ENCODE results near the gene KIAA0753. TPM values are rescaled to one million over a fixed set of nuclear protein-coding genes. Genes with fewer than 3 reads are reported as not detected.
"Not testable (repeated sequence)": the region's sequence is repeated elsewhere in the genome, so short reads cannot be mapped to it uniquely, and the experiment has no call there.

Gene KIAA0753
- total RNA-seq, 1 donor from 2014 or later, result 18.2 TPM

- no peak for DNase-seq (ENCODE audit: low spot score)
- Mint-ChIP-seq H3K4me1 (ENCODE audit: low read depth) (peaks cover 36% of the 10 kb centered on the region), H3K27me3 (ENCODE audit: insufficient read depth) (no peaks in the 10 kb centered on the region), H3K4me3 (no peak overlapping the region), H3K36me3 (ENCODE audit: low read depth) (peaks cover 27% of the 10 kb centered on the region), H3K27ac (no peak overlapping the region), H3K9me3 (no peaks in the 10 kb centered on the region)
- intact Hi-C loops (cut with micrococcal nuclease), result no loop called here
Observed at GRCh38 chr17:6577686-6578263, 62.7 kb downstream of the KIAA0753 start.

- no peak overlapping the region for H3K4me3 Mint-ChIP-seq
- DNase-seq (ENCODE audit: low spot score), result no peak
- peak overlapping the region; percentile 79 for H3K27ac Mint-ChIP-seq
- peaks cover 36% of the 10 kb centered on the region for H3K4me1 Mint-ChIP-seq (ENCODE audit: low read depth)
- H3K36me3 Mint-ChIP-seq (ENCODE audit: low read depth), result peaks cover 19% of the 10 kb centered on the region
- intact Hi-C loops (cut with micrococcal nuclease), result no loop called here
- H3K27me3 Mint-ChIP-seq (ENCODE audit: insufficient read depth), result no peaks in the 10 kb centered on the region
- no peaks in the 10 kb centered on the region for H3K9me3 Mint-ChIP-seq
Observed at GRCh38 chr17:6576038-6576785, 64.3 kb downstream of the KIAA0753 start.

GRCh38 chr17:6575596-6575988, 64.9 kb downstream of the KIAA0753 start:
- Mint-ChIP-seq H3K27ac (peak overlapping the region; percentile 79), H3K4me3 (peak overlapping the region; percentile 66), H3K36me3 (ENCODE audit: low read depth) (peaks cover 19% of the 10 kb centered on the region), H3K27me3 (ENCODE audit: insufficient read depth) (no peaks in the 10 kb centered on the region), H3K9me3 (no peaks in the 10 kb centered on the region), H3K4me1 (ENCODE audit: low read depth) (peaks cover 36% of the 10 kb centered on the region)
- DNase-seq (ENCODE audit: low spot score), result no peak
- intact Hi-C loops (cut with micrococcal nuclease), result loop anchor here (1.0 to 2.0 kb wide), 3 partner anchors 21 to 102 kb away; partner anchors contain the start of genes KIAA0753 and TXNDC17

GRCh38 chr17:6574687-6575595, 65.6 kb downstream of the KIAA0753 start:
- H3K36me3 Mint-ChIP-seq (ENCODE audit: low read depth), result peaks cover 19% of the 10 kb centered on the region
- peak overlapping the region; percentile 66 for H3K4me3 Mint-ChIP-seq
- DNase-seq (ENCODE audit: low spot score), result peak; percentile 16
- no peaks in the 10 kb centered on the region for H3K27me3 Mint-ChIP-seq (ENCODE audit: insufficient read depth)
- peak overlapping the region; percentile 79 for H3K27ac Mint-ChIP-seq
- H3K9me3 Mint-ChIP-seq, result no peaks in the 10 kb centered on the region
- peaks cover 36% of the 10 kb centered on the region for H3K4me1 Mint-ChIP-seq (ENCODE audit: low read depth)
- intact Hi-C loops (cut with micrococcal nuclease), result loop anchor here (1.0 to 2.0 kb wide), 3 partner anchors 20 to 102 kb away; partner anchors contain the start of genes KIAA0753 and TXNDC17

- Mint-ChIP-seq H3K36me3 (ENCODE audit: low read depth) (peaks cover 19% of the 10 kb centered on the region), H3K4me3 (no peak overlapping the region), H3K9me3 (no peaks in the 10 kb centered on the region), H3K4me1 (ENCODE audit: low read depth) (peaks cover 36% of the 10 kb centered on the region), H3K27ac (peak overlapping the region; percentile 38), H3K27me3 (ENCODE audit: insufficient read depth) (no peaks in the 10 kb centered on the region)
- no peak for DNase-seq (ENCODE audit: low spot score)
- intact Hi-C loops (cut with micrococcal nuclease), result loop anchor here (2.0 kb wide), 2 partner anchors 19 to 67 kb away; partner anchors contain the start of genes KIAA0753 and TXNDC17
Observed at GRCh38 chr17:6573982-6574686, 66.4 kb downstream of the KIAA0753 start.

- intact Hi-C loops (cut with micrococcal nuclease); H3K27ac Mint-ChIP-seq; DNase-seq (ENCODE audit: low spot score); H3K27me3 Mint-ChIP-seq (ENCODE audit: insufficient read depth); H3K4me3 Mint-ChIP-seq; H3K9me3 Mint-ChIP-seq: not testable (repeated sequence)
- Mint-ChIP-seq H3K36me3 (ENCODE audit: low read depth) (peaks cover 19% of the 10 kb centered on the region), H3K4me1 (ENCODE audit: low read depth) (peaks cover 36% of the 10 kb centered on the region)
Observed at GRCh38 chr17:6573495-6573894, 67.0 kb downstream of the KIAA0753 start.

- Mint-ChIP-seq H3K4me1 (ENCODE audit: low read depth) (peaks cover 36% of the 10 kb centered on the region), H3K36me3 (ENCODE audit: low read depth) (peaks cover 17% of the 10 kb centered on the region), H3K27ac (no peak overlapping the region), H3K4me3 (no peak overlapping the region), H3K9me3 (no peaks in the 10 kb centered on the region), H3K27me3 (ENCODE audit: insufficient read depth) (no peaks in the 10 kb centered on the region)
- no peak for DNase-seq (ENCODE audit: low spot score)
- intact Hi-C loops (cut with micrococcal nuclease), result no loop called here
Observed at GRCh38 chr17:6572972-6573370, 67.5 kb downstream of the KIAA0753 start.

GRCh38 chr17:6571452-6571781, 69.1 kb downstream of the KIAA0753 start:
- Mint-ChIP-seq H3K4me3 (no peak overlapping the region), H3K27ac (no peak overlapping the region), H3K4me1 (ENCODE audit: low read depth) (peaks cover 25% of the 10 kb centered on the region), H3K9me3 (no peaks in the 10 kb centered on the region), H3K36me3 (ENCODE audit: low read depth) (peaks cover 8% of the 10 kb centered on the region), H3K27me3 (ENCODE audit: insufficient read depth) (no peaks in the 10 kb centered on the region)
- DNase-seq (ENCODE audit: low spot score), result no peak
- intact Hi-C loops (cut with micrococcal nuclease), result no loop called here

- no peak for DNase-seq (ENCODE audit: low spot score)
- Mint-ChIP-seq H3K4me3 (no peak overlapping the region), H3K36me3 (ENCODE audit: low read depth) (peaks cover 8% of the 10 kb centered on the region), H3K27me3 (ENCODE audit: insufficient read depth) (no peaks in the 10 kb centered on the region), H3K27ac (no peak overlapping the region), H3K9me3 (no peaks in the 10 kb centered on the region), H3K4me1 (ENCODE audit: low read depth) (peaks cover 20% of the 10 kb centered on the region)
- intact Hi-C loops (cut with micrococcal nuclease), result no loop called here
Observed at GRCh38 chr17:6570731-6571451, 69.6 kb downstream of the KIAA0753 start.

- H3K27me3 Mint-ChIP-seq (ENCODE audit: insufficient read depth), result peaks cover 5% of the 10 kb centered on the region
Observed at GRCh38 chr17:6569370-6570285, 70.9 kb downstream of the KIAA0753 start.

GRCh38 chr17:6568184-6568758, 72.2 kb downstream of the KIAA0753 start:
- Mint-ChIP-seq H3K4me3 (no peak overlapping the region), H3K36me3 (ENCODE audit: low read depth) (no peaks in the 10 kb centered on the region), H3K27me3 (ENCODE audit: insufficient read depth) (peaks cover 6% of the 10 kb centered on the region), H3K4me1 (ENCODE audit: low read depth) (no peaks in the 10 kb centered on the region), H3K9me3 (no peaks in the 10 kb centered on the region), H3K27ac (no peak overlapping the region)
- DNase-seq (ENCODE audit: low spot score), result no peak
- intact Hi-C loops (cut with micrococcal nuclease), result no loop called here

More at GRCh38 chr17:6569370-6570285, 70.9 kb downstream of the KIAA0753 start:
- no peak for DNase-seq (ENCODE audit: low spot score)
- no peaks in the 10 kb centered on the region for H3K9me3 Mint-ChIP-seq
- intact Hi-C loops (cut with micrococcal nuclease), result no loop called here
- peaks cover 7% of the 10 kb centered on the region for H3K4me1 Mint-ChIP-seq (ENCODE audit: low read depth)
- H3K36me3 Mint-ChIP-seq (ENCODE audit: low read depth), result no peaks in the 10 kb centered on the region
- no peak overlapping the region for H3K27ac Mint-ChIP-seq
- H3K4me3 Mint-ChIP-seq, result no peak overlapping the region

Data from activated T-helper 1 cell treated with anti-CD3 and anti-CD28 coated beads, Interleukin-12 subunit alpha, Interleukin-12 subunit beta, Interleukin-2, Interleukin-4 antibody, amounts not matched to agents 30 ng/mL and 10 ng/mL and 1 ng/mL, durations not matched to agents 14 hours and 24 hours and 36 hours (primary cell).